ENCODE results near the gene AGPAT4.
"Not testable (repeated sequence)": the region's sequence is repeated elsewhere in the genome, so short reads cannot be mapped to it uniquely, and the experiment has no call there.

DNA sequence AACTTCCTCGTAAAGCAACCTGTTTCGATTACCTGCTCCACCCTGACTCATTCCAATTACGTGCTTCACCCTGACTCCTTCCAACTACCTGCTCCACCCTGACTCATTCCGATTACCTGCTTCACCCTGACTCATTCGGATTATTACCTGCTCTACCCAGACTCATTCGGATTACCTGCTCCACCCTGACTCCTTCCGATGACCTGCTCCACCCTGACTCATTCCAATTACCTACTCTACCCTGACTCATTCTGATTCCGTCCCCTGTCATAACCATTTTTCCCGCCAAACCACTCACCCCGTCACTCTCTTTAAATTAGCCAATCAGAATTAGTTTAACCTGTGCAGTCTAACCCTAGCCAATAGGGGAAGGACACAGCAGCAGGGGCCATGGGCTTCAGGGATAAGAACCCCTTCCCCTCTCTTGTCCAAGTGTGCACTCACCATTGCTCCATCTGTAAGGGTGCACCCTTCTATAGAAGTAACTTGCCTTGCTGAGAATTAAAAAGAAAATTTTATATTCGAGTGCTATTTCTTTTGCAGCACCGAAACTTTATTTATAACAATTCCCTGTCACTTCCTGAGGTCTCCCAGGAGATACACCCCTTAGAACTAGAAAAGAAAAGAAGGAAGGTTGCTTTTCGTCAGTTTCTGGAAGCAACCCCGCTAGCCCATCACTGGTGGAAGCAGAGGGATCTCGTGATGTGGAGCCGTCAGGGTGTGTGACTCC is 48.7 kb downstream of the AGPAT4 start:
- TF ChIP-seq, protein P1, sequence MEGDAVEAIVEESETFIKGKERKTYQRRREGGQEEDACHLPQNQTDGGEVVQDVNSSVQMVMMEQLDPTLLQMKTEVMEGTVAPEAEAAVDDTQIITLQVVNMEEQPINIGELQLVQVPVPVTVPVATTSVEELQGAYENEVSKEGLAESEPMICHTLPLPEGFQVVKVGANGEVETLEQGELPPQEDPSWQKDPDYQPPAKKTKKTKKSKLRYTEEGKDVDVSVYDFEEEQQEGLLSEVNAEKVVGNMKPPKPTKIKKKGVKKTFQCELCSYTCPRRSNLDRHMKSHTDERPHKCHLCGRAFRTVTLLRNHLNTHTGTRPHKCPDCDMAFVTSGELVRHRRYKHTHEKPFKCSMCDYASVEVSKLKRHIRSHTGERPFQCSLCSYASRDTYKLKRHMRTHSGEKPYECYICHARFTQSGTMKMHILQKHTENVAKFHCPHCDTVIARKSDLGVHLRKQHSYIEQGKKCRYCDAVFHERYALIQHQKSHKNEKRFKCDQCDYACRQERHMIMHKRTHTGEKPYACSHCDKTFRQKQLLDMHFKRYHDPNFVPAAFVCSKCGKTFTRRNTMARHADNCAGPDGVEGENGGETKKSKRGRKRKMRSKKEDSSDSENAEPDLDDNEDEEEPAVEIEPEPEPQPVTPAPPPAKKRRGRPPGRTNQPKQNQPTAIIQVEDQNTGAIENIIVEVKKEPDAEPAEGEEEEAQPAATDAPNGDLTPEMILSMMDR (conservative IDR thresholded peaks at IDR 0.05; ENCODE audit: low read depth, low read length), result not testable (repeated sequence)
- not testable (repeated sequence) for TF ChIP-seq EZH2 (IDR thresholded peaks at IDR 0.05; ENCODE audit: borderline replicate concordance, low read depth, low read length, poor library complexity, severe bottlenecking)

Measured in A673 (cell line).